ENCODE results near the gene MCHR1.
"Not testable (repeated sequence)": the region's sequence is repeated elsewhere in the genome, so short reads cannot be mapped to it uniquely, and the experiment has no call there.

The MCHR1 gene

DNA sequence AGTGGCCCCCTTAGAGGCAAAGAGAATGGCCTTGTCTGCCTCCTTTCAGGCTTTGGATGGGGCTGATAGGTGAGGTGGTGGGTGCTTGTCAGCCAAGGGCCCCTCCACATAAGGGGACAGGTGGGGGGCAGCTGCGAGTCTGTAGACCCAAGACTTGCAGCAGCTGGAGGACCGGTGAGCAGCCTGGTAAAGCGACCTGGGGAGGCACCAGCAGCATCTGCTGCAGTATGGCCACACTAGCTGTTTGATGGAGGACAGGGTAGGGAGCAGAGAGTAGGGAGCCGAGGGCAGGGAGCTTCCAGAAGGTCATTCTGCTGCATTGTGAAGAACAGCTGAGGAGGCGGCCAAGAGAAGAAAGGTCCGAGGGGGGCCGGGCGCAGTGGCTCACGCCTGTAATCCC is 25.9 kb upstream of the MCHR1 start:
- DNase-seq = no peak
- peaks cover 29% of the 10 kb centered on the region for H3K79me1 ChIP-seq (ENCODE audit: low read length)
- H3K36me3 ChIP-seq (ENCODE audit: control insufficient read depth in 1 of 2, insufficient read depth in 2 of 2, low read length in 2 of 2) = no peaks in the 10 kb centered on the region
- H4K8ac ChIP-seq (ENCODE audit: low read depth, low read length) = peak overlapping the region; percentile 63
- no peak overlapping the region for H2AFZ ChIP-seq (ENCODE audit: insufficient read depth, low read length, poor library complexity)
- H4K12ac ChIP-seq (ENCODE audit: low read depth, low read length) = peak overlapping the region; percentile 17
- peak overlapping the region; percentile 42 for H2BK5ac ChIP-seq (ENCODE audit: low read depth, low read length, poor library complexity)
- peak overlapping the region; percentile 11 for H3K4ac ChIP-seq (ENCODE audit: low read depth, low read length)
- no peak overlapping the region for H3K9ac ChIP-seq (ENCODE audit: low read length)
- H3K79me2 ChIP-seq (ENCODE audit: control insufficient read depth, insufficient read depth, low read length, poor library complexity) = peaks cover 5% of the 10 kb centered on the region
- peak overlapping the region; percentile 72 for H3K18ac ChIP-seq (ENCODE audit: low read length)
- H3K23ac ChIP-seq (ENCODE audit: low read length) = no peak overlapping the region
- H3K9me3 ChIP-seq (ENCODE audit: insufficient read depth, low read depth, low read length) = peaks cover 1% of the 10 kb centered on the region
- H3K4me3 ChIP-seq (ENCODE audit: low read depth, low read length) = no peak overlapping the region
- H2AK5ac ChIP-seq (ENCODE audit: low read length) = peak overlapping the region; percentile 90
- no peak overlapping the region for H3K27ac ChIP-seq (ENCODE audit: low read depth, low read length)
- no CpG with 5 or more reads among the region's 9 CpGs for WGBS (ENCODE audit: extremely low coverage, insufficient coverage, insufficient read length)
- H3K4me1 ChIP-seq (ENCODE audit: control insufficient read depth in 1 of 2, insufficient read depth in 2 of 2, low read length in 2 of 2) = peaks cover 29 to 32% of the 10 kb centered on the region in 2 experiments
- H3K14ac ChIP-seq (ENCODE audit: low read length) = peak overlapping the region; percentile 62
- H4K91ac ChIP-seq (ENCODE audit: low read depth, low read length) = peak overlapping the region; percentile 99
- H2BK12ac ChIP-seq (ENCODE audit: low read length) = peak overlapping the region; percentile 66
- H3K27me3 ChIP-seq (ENCODE audit: insufficient read depth, low read length) = no peaks in the 10 kb centered on the region
- H2BK120ac ChIP-seq (ENCODE audit: insufficient read depth, low read length, poor library complexity) = peak overlapping the region; percentile 45
- no peak overlapping the region for H3K4me2 ChIP-seq (ENCODE audit: low read length)

DNA sequence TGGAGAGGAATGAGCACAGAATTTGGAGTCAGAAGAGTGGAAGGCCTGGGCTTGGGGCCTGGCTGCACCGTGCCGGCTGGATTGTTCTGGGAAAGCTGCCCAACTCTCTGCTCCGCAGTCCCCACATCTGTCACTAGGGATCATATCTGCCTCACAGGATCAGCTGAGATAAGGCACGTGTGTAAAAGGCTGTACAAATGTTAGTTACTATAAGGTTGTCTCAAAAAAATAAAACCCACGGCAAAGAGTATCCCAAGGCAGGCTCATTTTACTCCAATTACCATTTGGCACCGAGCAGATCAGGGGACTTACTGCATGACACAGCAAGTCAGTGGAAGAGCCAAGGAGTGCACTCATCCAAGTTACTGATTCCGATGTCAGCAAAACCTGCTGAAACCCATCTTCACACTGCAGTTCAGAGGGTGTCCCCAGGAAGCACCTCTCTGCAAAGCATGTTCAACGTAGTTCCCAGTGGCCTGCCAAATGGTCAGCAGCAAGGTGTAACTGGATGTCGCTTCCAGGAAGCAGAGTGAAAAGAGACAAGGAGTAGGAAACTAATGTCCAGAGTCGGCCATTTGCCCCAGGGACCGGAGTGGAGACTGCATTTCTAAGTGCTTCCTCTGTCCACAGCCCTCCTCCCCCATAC is 24.6 kb upstream of the MCHR1 start:
- no peak overlapping the region for H3K9ac ChIP-seq (ENCODE audit: low read length)

DNA sequence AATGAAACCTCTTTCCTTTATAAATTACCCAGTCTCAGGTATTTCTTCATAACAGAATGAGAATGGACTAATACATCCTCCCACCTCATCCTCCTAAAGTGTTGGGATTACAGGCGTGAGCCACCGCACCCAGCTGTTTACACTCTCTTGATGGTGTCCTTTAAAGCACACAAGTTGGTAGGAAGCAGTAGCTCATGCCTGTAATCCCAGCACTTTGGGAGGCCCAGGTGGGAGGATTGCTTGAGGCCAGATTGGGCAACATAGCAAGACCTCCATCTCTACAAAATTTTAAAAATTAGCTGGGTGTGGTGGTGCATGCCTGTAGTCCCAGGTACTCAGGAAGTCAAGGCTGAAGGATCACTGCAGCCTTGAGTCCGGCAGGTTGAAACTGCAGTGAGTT is 23.3 kb upstream of the MCHR1 start:
- H4K8ac ChIP-seq (ENCODE audit: low read depth, low read length); H3K14ac ChIP-seq (ENCODE audit: low read length); H3K9ac ChIP-seq (ENCODE audit: low read length); H3K18ac ChIP-seq (ENCODE audit: low read length); H3K27ac ChIP-seq (ENCODE audit: low read depth, low read length); H2BK5ac ChIP-seq (ENCODE audit: low read depth, low read length, poor library complexity); H3K4me2 ChIP-seq (ENCODE audit: low read length); H3K36me3 ChIP-seq (ENCODE audit: control insufficient read depth in 1 of 2, insufficient read depth in 2 of 2, low read length in 2 of 2); H2BK12ac ChIP-seq (ENCODE audit: low read length); H3K9me3 ChIP-seq (ENCODE audit: insufficient read depth, low read depth, low read length); H3K27me3 ChIP-seq (ENCODE audit: insufficient read depth, low read length); H2BK120ac ChIP-seq (ENCODE audit: insufficient read depth, low read length, poor library complexity); H3K79me2 ChIP-seq (ENCODE audit: control insufficient read depth, insufficient read depth, low read length, poor library complexity); H3K4ac ChIP-seq (ENCODE audit: low read depth, low read length); H2AFZ ChIP-seq (ENCODE audit: insufficient read depth, low read length, poor library complexity); H2AK5ac ChIP-seq (ENCODE audit: low read length); H4K12ac ChIP-seq (ENCODE audit: low read depth, low read length); H4K91ac ChIP-seq (ENCODE audit: low read depth, low read length); H3K23ac ChIP-seq (ENCODE audit: low read length); H3K4me3 ChIP-seq (ENCODE audit: low read depth, low read length): not testable (repeated sequence)
- no CpG with 5 or more reads among the region's 3 CpGs for WGBS (ENCODE audit: extremely low coverage, insufficient coverage, insufficient read length)
- Histone ChIP-seq H3K79me1 (ENCODE audit: low read length) (peaks cover 29% of the 10 kb centered on the region), H3K4me1 (ENCODE audit: control insufficient read depth in 1 of 2, insufficient read depth in 2 of 2, low read length in 2 of 2) (peaks cover 29 to 32% of the 10 kb centered on the region in 2 experiments)
- DNase-seq = peak; percentile 78 to 88

More for the DNA sequence above, 24.6 kb upstream of the MCHR1 start:
- Histone ChIP-seq H2AK5ac (ENCODE audit: low read length) (no peak overlapping the region), H3K23ac (ENCODE audit: low read length) (no peak overlapping the region), H3K4me1 (ENCODE audit: control insufficient read depth in 1 of 2, insufficient read depth in 2 of 2, low read length in 2 of 2) (peaks cover 29 to 32% of the 10 kb centered on the region in 2 experiments), H3K27ac (ENCODE audit: low read depth, low read length) (peak overlapping the region; percentile 26), H3K79me2 (ENCODE audit: control insufficient read depth, insufficient read depth, low read length, poor library complexity) (peaks cover 5% of the 10 kb centered on the region), H3K14ac (ENCODE audit: low read length) (peak overlapping the region; percentile 7), H4K91ac (ENCODE audit: low read depth, low read length) (peak overlapping the region; percentile 49), H3K4me2 (ENCODE audit: low read length) (no peak overlapping the region), H4K12ac (ENCODE audit: low read depth, low read length) (no peak overlapping the region), H3K36me3 (ENCODE audit: control insufficient read depth in 1 of 2, insufficient read depth in 2 of 2, low read length in 2 of 2) (no peaks in the 10 kb centered on the region), H3K79me1 (ENCODE audit: low read length) (peaks cover 29% of the 10 kb centered on the region), H3K4ac (ENCODE audit: low read depth, low read length) (no peak overlapping the region), H4K8ac (ENCODE audit: low read depth, low read length) (peak overlapping the region; percentile 10), H3K27me3 (ENCODE audit: insufficient read depth, low read length) (no peaks in the 10 kb centered on the region), H3K4me3 (ENCODE audit: low read depth, low read length) (no peak overlapping the region), H3K18ac (ENCODE audit: low read length) (peak overlapping the region; percentile 25), H2BK5ac (ENCODE audit: low read depth, low read length, poor library complexity) (peak overlapping the region; percentile 11), H2BK12ac (ENCODE audit: low read length) (peak overlapping the region; percentile 16), H2BK120ac (ENCODE audit: insufficient read depth, low read length, poor library complexity) (peak overlapping the region; percentile 6), H2AFZ (ENCODE audit: insufficient read depth, low read length, poor library complexity) (no peak overlapping the region), H3K9me3 (ENCODE audit: insufficient read depth, low read depth, low read length) (no peaks in the 10 kb centered on the region)
- peak in 1 of 2 donors; percentile 51 for DNase-seq
- no CpG with 5 or more reads among the region's 11 CpGs for WGBS (ENCODE audit: extremely low coverage, insufficient coverage, insufficient read length)

DNA sequence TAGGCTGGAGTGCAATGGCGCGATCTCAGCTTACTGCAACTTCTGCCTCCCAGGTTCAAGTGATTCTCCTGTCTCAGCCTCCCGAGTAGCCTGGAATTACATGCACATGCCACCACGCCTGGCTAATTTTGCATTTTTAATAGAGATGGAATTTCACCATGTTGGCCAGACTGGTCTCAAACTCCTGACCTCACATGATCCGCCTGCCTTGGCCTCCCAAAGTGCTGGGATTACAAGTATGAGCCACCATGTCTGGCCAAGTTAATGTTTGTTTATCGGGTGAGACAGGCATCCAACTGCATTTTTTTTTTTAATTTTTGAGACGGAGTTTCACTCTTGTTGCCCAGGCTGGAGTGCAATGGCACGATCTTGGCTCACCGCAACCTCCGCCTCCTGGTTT is 22.6 kb upstream of the MCHR1 start:
- not testable (repeated sequence) for H2AK5ac ChIP-seq (ENCODE audit: low read length)

More for the DNA sequence above, 22.6 kb upstream of the MCHR1 start:
- H3K36me3 ChIP-seq (ENCODE audit: control insufficient read depth in 1 of 2, insufficient read depth in 2 of 2, low read length in 2 of 2); H4K12ac ChIP-seq (ENCODE audit: low read depth, low read length); H4K91ac ChIP-seq (ENCODE audit: low read depth, low read length); H3K9ac ChIP-seq (ENCODE audit: low read length); H3K27me3 ChIP-seq (ENCODE audit: insufficient read depth, low read length); H3K79me2 ChIP-seq (ENCODE audit: control insufficient read depth, insufficient read depth, low read length, poor library complexity); H3K4ac ChIP-seq (ENCODE audit: low read depth, low read length); H2BK120ac ChIP-seq (ENCODE audit: insufficient read depth, low read length, poor library complexity); H3K23ac ChIP-seq (ENCODE audit: low read length); H2BK12ac ChIP-seq (ENCODE audit: low read length); H2BK5ac ChIP-seq (ENCODE audit: low read depth, low read length, poor library complexity); H3K4me3 ChIP-seq (ENCODE audit: low read depth, low read length); H3K27ac ChIP-seq (ENCODE audit: low read depth, low read length); H3K14ac ChIP-seq (ENCODE audit: low read length); H2AFZ ChIP-seq (ENCODE audit: insufficient read depth, low read length, poor library complexity); H4K8ac ChIP-seq (ENCODE audit: low read depth, low read length); H3K4me2 ChIP-seq (ENCODE audit: low read length); H3K9me3 ChIP-seq (ENCODE audit: insufficient read depth, low read depth, low read length); H3K18ac ChIP-seq (ENCODE audit: low read length): not testable (repeated sequence)
- WGBS (ENCODE audit: extremely low coverage, insufficient coverage, insufficient read length) = no CpG with 5 or more reads among the region's 10 CpGs
- Histone ChIP-seq H3K79me1 (ENCODE audit: low read length) (peaks cover 26% of the 10 kb centered on the region), H3K4me1 (ENCODE audit: control insufficient read depth in 1 of 2, insufficient read depth in 2 of 2, low read length in 2 of 2) (peaks cover 27 to 29% of the 10 kb centered on the region in 2 experiments)
- DNase-seq = peak; percentile 46 to 72
